Measurements from ENCODE around the gene ABCA6. TPM values are rescaled to one million over a fixed set of nuclear protein-coding genes. Genes with fewer than 3 reads are reported as not detected.
A peak's percentile ranks its signal among the peaks of the same experiment; 100 is the strongest.

The ABCA6 gene
- polyA plus RNA-seq, 4 donors: 0.59 to 6.5 (median 2.1) TPM

- no peak overlapping the region for H3K27ac ChIP-seq (ENCODE audit: low read depth in 1 of 3, low read length in 2 of 3)
- FAIRE-seq: no peak
- 54 to 74% (median 62%) methylated on average over 1 of the region's 1 CpG for WGBS, 3 donors
- H3K36me3 ChIP-seq (ENCODE audit: control insufficient read depth in 3 of 3, insufficient read depth in 2 of 3, low read depth in 1 of 3, low read length in 3 of 3): peaks cover 0 to 5% (median 0%) of the 10 kb centered on the region in 3 donors
- no peaks in the 10 kb centered on the region for H3K9me3 ChIP-seq (ENCODE audit: control insufficient read depth in 2 of 2, insufficient read depth in 1 of 2, low read depth in 1 of 2, low read length in 1 of 2)
- no peak for DNase-seq
- H3K27me3 ChIP-seq (ENCODE audit: control insufficient read depth in 3 of 3, insufficient read depth in 3 of 3, low read length in 3 of 3): no peaks in the 10 kb centered on the region
- no peak overlapping the region for H3K4me3 ChIP-seq (ENCODE audit: low read depth in 1 of 3, low read length in 3 of 3)
- H3K4me1 ChIP-seq (ENCODE audit: control insufficient read depth in 3 of 3, insufficient read depth in 2 of 3, low read depth in 1 of 3, low read length in 2 of 3): no peaks in the 10 kb centered on the region
These were observed 8.6 kb upstream of the ABCA6 start for GRCh38 chr17:69150333-69150732.

- FAIRE-seq (no peak), DNase-seq (no peak)
- Histone ChIP-seq H3K36me3 (ENCODE audit: control insufficient read depth in 3 of 3, insufficient read depth in 2 of 3, low read depth in 1 of 3, low read length in 3 of 3) (peaks cover 0 to under 1% (median 0%) of the 10 kb centered on the region in 3 donors), H3K4me3 (ENCODE audit: low read depth in 1 of 3, low read length in 3 of 3) (no peak overlapping the region), H3K9me3 (ENCODE audit: control insufficient read depth in 2 of 2, insufficient read depth in 1 of 2, low read depth in 1 of 2, low read length in 1 of 2) (no peaks in the 10 kb centered on the region), H3K27me3 (ENCODE audit: control insufficient read depth in 3 of 3, insufficient read depth in 3 of 3, low read length in 3 of 3) (no peaks in the 10 kb centered on the region), H3K4me1 (ENCODE audit: control insufficient read depth in 3 of 3, insufficient read depth in 2 of 3, low read depth in 1 of 3, low read length in 2 of 3) (no peaks in the 10 kb centered on the region), H3K27ac (ENCODE audit: low read depth in 1 of 3, low read length in 2 of 3) (no peak overlapping the region)
- 84 to 90% (median 84%) methylated on average over 2 of the region's 2 CpGs for WGBS, 3 donors
These were observed 5.8 kb upstream of the ABCA6 start for GRCh38 chr17:69147460-69147859.

GRCh38 chr17:69144331-69145255 is 2.9 kb upstream of the ABCA6 start:
- Histone ChIP-seq H3K4me3 (ENCODE audit: low read depth in 1 of 3, low read length in 3 of 3) (no peak overlapping the region), H3K27me3 (ENCODE audit: control insufficient read depth in 3 of 3, insufficient read depth in 3 of 3, low read length in 3 of 3) (no peaks in the 10 kb centered on the region), H3K27ac (ENCODE audit: low read depth in 1 of 3, low read length in 2 of 3) (no peak overlapping the region), H3K36me3 (ENCODE audit: control insufficient read depth in 3 of 3, insufficient read depth in 2 of 3, low read depth in 1 of 3, low read length in 3 of 3) (no peaks in the 10 kb centered on the region), H3K4me1 (ENCODE audit: control insufficient read depth in 3 of 3, insufficient read depth in 2 of 3, low read depth in 1 of 3, low read length in 2 of 3) (no peaks in the 10 kb centered on the region), H3K9me3 (ENCODE audit: control insufficient read depth in 2 of 2, insufficient read depth in 1 of 2, low read depth in 1 of 2, low read length in 1 of 2) (no peaks in the 10 kb centered on the region)
- no peak for FAIRE-seq
- no peak for DNase-seq
- 92 to 96% (median 92%) methylated on average over 2 of the region's 2 CpGs for WGBS, 3 donors

GRCh38 chr17:69143683-69144231 is 2.1 kb upstream of the ABCA6 start:
- H3K4me3 ChIP-seq (ENCODE audit: low read depth in 1 of 3, low read length in 3 of 3): no peak overlapping the region
- DNase-seq: no peak
- no peaks in the 10 kb centered on the region for H3K27me3 ChIP-seq (ENCODE audit: control insufficient read depth in 3 of 3, insufficient read depth in 3 of 3, low read length in 3 of 3)
- WGBS, 3 donors: 89 to 96% (median 95%) methylated on average over 3 of the region's 3 CpGs
- no peaks in the 10 kb centered on the region for H3K4me1 ChIP-seq (ENCODE audit: control insufficient read depth in 3 of 3, insufficient read depth in 2 of 3, low read depth in 1 of 3, low read length in 2 of 3)
- H3K9me3 ChIP-seq (ENCODE audit: control insufficient read depth in 2 of 2, insufficient read depth in 1 of 2, low read depth in 1 of 2, low read length in 1 of 2): no peaks in the 10 kb centered on the region
- no peaks in the 10 kb centered on the region for H3K36me3 ChIP-seq (ENCODE audit: control insufficient read depth in 3 of 3, insufficient read depth in 2 of 3, low read depth in 1 of 3, low read length in 3 of 3)
- no peak for FAIRE-seq
- H3K27ac ChIP-seq (ENCODE audit: low read depth in 1 of 3, low read length in 2 of 3): no peak overlapping the region

DNA sequence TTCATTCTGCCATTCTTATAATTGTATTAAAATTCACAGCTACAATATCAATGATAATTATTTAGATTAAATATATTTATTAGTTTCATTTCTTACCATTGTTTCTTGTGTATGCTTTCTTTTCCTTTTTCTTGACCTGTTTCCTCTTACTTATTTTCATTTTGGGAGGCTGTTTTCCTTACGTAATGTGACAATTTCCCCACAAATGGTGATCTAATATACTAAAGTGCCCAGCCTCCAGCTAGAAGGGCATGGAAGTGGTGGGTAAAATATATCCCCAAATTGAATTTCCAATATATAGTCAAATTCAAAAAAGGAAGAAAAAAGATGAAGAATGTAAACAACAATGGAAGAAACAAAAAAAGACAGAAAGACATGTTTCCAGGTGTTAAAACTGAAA is 1.5 kb upstream of the ABCA6 start:
- no peaks in the 10 kb centered on the region for H3K9me3 ChIP-seq (ENCODE audit: control insufficient read depth in 2 of 2, insufficient read depth in 1 of 2, low read depth in 1 of 2, low read length in 1 of 2)
- H3K27ac ChIP-seq (ENCODE audit: low read depth in 1 of 3, low read length in 2 of 3): no peak overlapping the region
- H3K4me3 ChIP-seq (ENCODE audit: low read depth in 1 of 3, low read length in 3 of 3): no peak overlapping the region
- H3K27me3 ChIP-seq (ENCODE audit: control insufficient read depth in 3 of 3, insufficient read depth in 3 of 3, low read length in 3 of 3): no peaks in the 10 kb centered on the region
- 84 to 100% (median 92%) methylated on average over 1 of the region's 1 CpG for WGBS, 3 donors
- H3K36me3 ChIP-seq (ENCODE audit: control insufficient read depth in 3 of 3, insufficient read depth in 2 of 3, low read depth in 1 of 3, low read length in 3 of 3): no peaks in the 10 kb centered on the region
- no peaks in the 10 kb centered on the region for H3K4me1 ChIP-seq (ENCODE audit: control insufficient read depth in 3 of 3, insufficient read depth in 2 of 3, low read depth in 1 of 3, low read length in 2 of 3)
- no peak for FAIRE-seq
- DNase-seq: no peak

- Histone ChIP-seq H3K27me3 (ENCODE audit: control insufficient read depth in 3 of 3, insufficient read depth in 3 of 3, low read length in 3 of 3) (no peaks in the 10 kb centered on the region), H3K4me3 (ENCODE audit: low read depth in 1 of 3, low read length in 3 of 3) (no peak overlapping the region), H3K36me3 (ENCODE audit: control insufficient read depth in 3 of 3, insufficient read depth in 2 of 3, low read depth in 1 of 3, low read length in 3 of 3) (no peaks in the 10 kb centered on the region), H3K4me1 (ENCODE audit: control insufficient read depth in 3 of 3, insufficient read depth in 2 of 3, low read depth in 1 of 3, low read length in 2 of 3) (no peaks in the 10 kb centered on the region), H3K9me3 (ENCODE audit: control insufficient read depth in 2 of 2, insufficient read depth in 1 of 2, low read depth in 1 of 2, low read length in 1 of 2) (no peaks in the 10 kb centered on the region), H3K27ac (ENCODE audit: low read depth in 1 of 3, low read length in 2 of 3) (no peak overlapping the region)
- 52 to 57% (median 52%) methylated on average over 3 of the region's 3 CpGs for WGBS, 3 donors
- FAIRE-seq (no peak), DNase-seq (peak in 1 of 2 donors; percentile 8)
These were observed 594 bp upstream of the ABCA6 start for GRCh38 chr17:69142175-69142802.

GRCh38 chr17:69134112-69134511 is 7.6 kb downstream of the ABCA6 start:
- Histone ChIP-seq H3K9me3 (ENCODE audit: control insufficient read depth in 2 of 2, insufficient read depth in 1 of 2, low read depth in 1 of 2, low read length in 1 of 2) (no peaks in the 10 kb centered on the region), H3K4me3 (ENCODE audit: low read depth in 1 of 3, low read length in 3 of 3) (no peak overlapping the region), H3K4me1 (ENCODE audit: control insufficient read depth in 3 of 3, insufficient read depth in 2 of 3, low read depth in 1 of 3, low read length in 2 of 3) (no peaks in the 10 kb centered on the region), H3K36me3 (ENCODE audit: control insufficient read depth in 3 of 3, insufficient read depth in 2 of 3, low read depth in 1 of 3, low read length in 3 of 3) (no peaks in the 10 kb centered on the region), H3K27me3 (ENCODE audit: control insufficient read depth in 3 of 3, insufficient read depth in 3 of 3, low read length in 3 of 3) (no peaks in the 10 kb centered on the region), H3K27ac (ENCODE audit: low read depth in 1 of 3, low read length in 2 of 3) (no peak overlapping the region)
- DNase-seq (no peak), FAIRE-seq (no peak)
- WGBS, 3 donors: 66 to 83% (median 75%) methylated on average over 3 of the region's 3 CpGs

- H3K4me3 ChIP-seq (ENCODE audit: low read depth in 1 of 3, low read length in 3 of 3): no peak overlapping the region
- no peaks in the 10 kb centered on the region for H3K27me3 ChIP-seq (ENCODE audit: control insufficient read depth in 3 of 3, insufficient read depth in 3 of 3, low read length in 3 of 3)
- H3K27ac ChIP-seq (ENCODE audit: low read depth in 1 of 3, low read length in 2 of 3): no peak overlapping the region
- 23 to 58% (median 38%) methylated on average over 6 of the region's 6 CpGs for WGBS, 3 donors
- no peaks in the 10 kb centered on the region for H3K9me3 ChIP-seq (ENCODE audit: control insufficient read depth in 2 of 2, insufficient read depth in 1 of 2, low read depth in 1 of 2, low read length in 1 of 2)
- no peaks in the 10 kb centered on the region for H3K36me3 ChIP-seq (ENCODE audit: control insufficient read depth in 3 of 3, insufficient read depth in 2 of 3, low read depth in 1 of 3, low read length in 3 of 3)
- FAIRE-seq: no peak
- DNase-seq: peak; percentile 45 to 86
- no peaks in the 10 kb centered on the region for H3K4me1 ChIP-seq (ENCODE audit: control insufficient read depth in 3 of 3, insufficient read depth in 2 of 3, low read depth in 1 of 3, low read length in 2 of 3)
These were observed 10.9 kb downstream of the ABCA6 start for GRCh38 chr17:69130627-69131296.

Measured in small intestine (tissue), 7 donors.